Measurements from ENCODE around the gene RNF208. TPM values are rescaled to one million over a fixed set of nuclear protein-coding genes. Genes with fewer than 3 reads are reported as not detected.

Gene RNF208
- total RNA-seq, 4 donors from 2014 or later: 3.7 to 10.2 (median 5.5) TPM

DNA sequence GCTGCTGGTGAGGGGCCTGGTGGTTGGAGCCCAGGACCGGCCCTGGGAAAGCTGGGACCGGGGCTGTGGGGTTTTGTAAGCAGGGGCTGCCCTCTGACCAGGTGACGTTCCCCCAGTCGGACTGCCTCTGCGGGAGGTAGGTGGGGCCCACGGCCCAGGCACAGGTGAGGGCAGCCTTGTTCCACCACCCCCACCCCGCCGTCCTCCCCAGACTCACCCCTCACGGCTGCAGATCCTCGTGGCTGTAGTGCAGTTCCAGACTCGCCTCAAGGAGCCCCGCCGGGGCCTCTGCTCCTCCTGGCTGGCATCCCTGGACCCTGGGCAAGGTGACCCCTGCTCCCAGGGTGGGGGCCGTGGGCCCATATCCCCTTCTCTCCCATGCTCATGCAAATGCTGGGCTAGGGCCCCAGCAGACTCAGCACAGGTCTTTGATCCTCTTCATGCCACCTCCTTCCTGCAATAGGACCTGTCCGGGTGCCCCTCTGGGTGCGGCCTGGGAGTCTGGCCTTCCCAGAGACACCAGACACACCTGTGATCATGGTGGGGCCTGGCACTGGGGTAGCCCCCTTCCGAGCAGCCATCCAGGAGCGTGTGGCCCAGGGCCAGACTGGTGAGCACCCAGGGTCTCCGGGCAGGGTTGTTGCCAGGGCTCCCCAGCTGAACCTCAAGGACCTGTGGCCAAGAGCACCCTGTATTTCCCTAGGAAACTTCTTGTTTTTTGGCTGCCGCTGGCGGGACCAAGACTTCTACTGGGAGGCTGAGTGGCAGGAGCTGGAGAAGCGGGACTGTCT, 6.6 kb downstream of the RNF208 start:
- intact Hi-C loops (cut with DNase I; ENCODE audit: low total_unique reads): no loop called here
- TF ChIP-seq CTCF (IDR thresholded peaks at IDR 0.05) (no peak), POLR2A (IDR thresholded peaks at IDR 0.05) (no peak)
- DNase-seq (ENCODE audit: low spot score in 2 of 2): no peak
- no peak overlapping the region for H3K4me3 ChIP-seq (ENCODE audit: low read depth, poor library complexity, severe bottlenecking)
- WGBS, 2 donors: 92 to 96% methylated on average over 18 to 19 of the region's 22 CpGs

- intact Hi-C loops (cut with DNase I; ENCODE audit: low total_unique reads): no loop called here
- WGBS, 2 donors: 91 to 95% methylated on average over 18 to 19 of the region's 19 CpGs
- TF ChIP-seq POLR2A (IDR thresholded peaks at IDR 0.05) (no peak), CTCF (IDR thresholded peaks at IDR 0.05) (no peak)
- no peak for DNase-seq (ENCODE audit: low spot score in 2 of 2)
- H3K4me3 ChIP-seq (ENCODE audit: low read depth, poor library complexity, severe bottlenecking): no peak overlapping the region
Measured at GRCh38 chr9:137214620-137215019, 7.4 kb downstream of the RNF208 start.

DNA sequence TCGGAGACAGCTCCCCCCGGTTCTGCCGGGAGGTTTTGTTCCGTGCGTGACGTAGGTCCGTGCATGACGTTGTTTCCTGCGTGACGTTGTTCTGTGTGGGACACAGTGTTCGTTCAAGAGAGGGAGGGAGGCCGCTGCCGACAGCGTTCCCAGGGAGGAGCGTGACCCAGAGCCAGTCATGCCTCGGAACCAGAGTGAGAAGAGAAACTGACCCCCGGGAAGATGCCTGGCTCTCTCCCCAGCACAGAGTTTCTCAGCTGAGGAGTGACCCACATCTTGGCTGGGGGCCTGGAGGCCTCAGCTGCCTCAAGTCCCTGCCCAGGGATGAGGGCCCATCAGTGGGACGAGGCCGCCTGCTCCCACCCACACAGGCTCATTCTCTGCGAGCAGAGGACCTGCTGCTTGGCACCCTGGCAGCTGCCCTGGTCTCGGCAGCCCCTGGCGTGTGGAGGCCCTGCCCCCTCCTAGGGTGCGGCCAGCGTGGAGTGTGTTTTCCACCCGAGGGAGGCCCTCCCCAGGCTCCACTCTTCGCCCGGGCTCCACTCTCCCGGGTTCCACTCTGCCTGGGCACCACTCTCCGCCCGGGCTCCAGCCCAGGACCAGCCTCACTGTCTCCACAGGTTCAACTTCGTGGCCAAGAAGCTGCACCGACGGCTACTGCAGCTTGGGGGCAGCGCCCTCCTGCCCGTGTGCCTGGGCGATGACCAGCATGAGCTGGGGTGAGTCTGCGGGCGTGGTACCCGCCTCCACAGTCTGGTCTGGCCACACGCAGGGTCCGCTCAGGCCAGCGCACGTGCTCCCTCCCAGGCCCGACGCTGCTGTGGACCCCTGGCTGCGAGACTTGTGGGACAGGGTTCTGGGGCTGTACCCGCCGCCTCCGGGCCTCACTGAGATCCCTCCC, 8.6 kb downstream of the RNF208 start:
- WGBS, 2 donors: 90 to 93% methylated on average over 45 to 49 of the region's 49 CpGs
- intact Hi-C loops (cut with DNase I; ENCODE audit: low total_unique reads): no loop called here
- TF ChIP-seq POLR2A (IDR thresholded peaks at IDR 0.05) (no peak), CTCF (IDR thresholded peaks at IDR 0.05) (no peak)
- no peak overlapping the region for H3K4me3 ChIP-seq (ENCODE audit: low read depth, poor library complexity, severe bottlenecking)
- no peak for DNase-seq (ENCODE audit: low spot score in 2 of 2)

GRCh38 chr9:137212520-137212919, 9.5 kb downstream of the RNF208 start:
- WGBS, 2 donors: 71 to 87% methylated on average over 17 to 21 of the region's 21 CpGs

DNA sequence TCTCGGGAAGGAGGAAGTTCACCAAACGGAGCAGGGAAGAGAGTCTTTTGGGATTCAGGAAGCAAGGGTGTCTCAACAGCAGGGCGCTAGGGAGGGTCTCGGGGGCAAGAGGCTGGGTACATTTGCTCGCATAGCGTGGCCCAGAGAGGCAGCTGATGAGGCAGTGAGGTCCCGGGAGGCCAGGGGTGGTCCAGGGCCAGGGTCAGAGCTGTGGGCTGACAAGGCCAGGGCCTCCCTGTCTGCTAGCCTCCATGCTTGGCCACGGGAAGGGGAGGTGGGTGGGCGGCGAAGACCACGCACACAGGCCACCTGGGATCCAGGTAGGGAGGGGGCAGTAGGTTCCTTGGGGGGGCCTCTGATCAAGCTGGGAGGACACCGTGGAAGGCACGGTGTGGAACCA, 10.5 kb downstream of the RNF208 start:
- no peak for DNase-seq (ENCODE audit: low spot score in 2 of 2)
- WGBS, 2 donors: 80 to 83% methylated on average over 13 of the region's 13 CpGs
- TF ChIP-seq POLR2A (IDR thresholded peaks at IDR 0.05): no peak
- no peak for TF ChIP-seq CTCF (IDR thresholded peaks at IDR 0.05)
- no peak overlapping the region for H3K4me3 ChIP-seq (ENCODE audit: low read depth, poor library complexity, severe bottlenecking)
- intact Hi-C loops (cut with DNase I; ENCODE audit: low total_unique reads): no loop called here

More at GRCh38 chr9:137212520-137212919, 9.5 kb downstream of the RNF208 start:
- no peak for TF ChIP-seq POLR2A (IDR thresholded peaks at IDR 0.05)
- no peak for TF ChIP-seq CTCF (IDR thresholded peaks at IDR 0.05)
- intact Hi-C loops (cut with DNase I; ENCODE audit: low total_unique reads): no loop called here
- no peak for DNase-seq (ENCODE audit: low spot score in 2 of 2)
- H3K4me3 ChIP-seq (ENCODE audit: low read depth, poor library complexity, severe bottlenecking): no peak overlapping the region
